HG02970 (cell line): ENCODE measurements around the gene GIT1.

Source experiments
- ATAC-seq: cut with Tn5 transposase; IDR thresholded peaks from one replicate; pipeline ENCODE4 v1.9.1; 2021; ENCODE audit warnings: mild to moderate bottlenecking, moderate library complexity, moderate number of reproducible peaks; ENCODE audit not compliant: unreplicated experiment, low FRiP score

GIT1 gene

GRCh38 chr17:29546830-29547229, 42.6 kb downstream of the GIT1 start:
- ATAC-seq: no peak

GRCh38 chr17:29546085-29546484, 43.4 kb downstream of the GIT1 start:
- no peak for ATAC-seq

- no peak for ATAC-seq
Measured at GRCh38 chr17:29544066-29544465, 45.4 kb downstream of the GIT1 start.

- no peak for ATAC-seq
Measured at GRCh38 chr17:29533976-29534375, 55.5 kb downstream of the GIT1 start.

- no peak for ATAC-seq
Measured at GRCh38 chr17:29526322-29526721, 63.1 kb downstream of the GIT1 start.

GRCh38 chr17:29524692-29525091, 64.8 kb downstream of the GIT1 start:
- ATAC-seq: no peak
